ENCODE data around the gene TMEM185B. TPM values are rescaled to one million over a fixed set of nuclear protein-coding genes. Genes with fewer than 3 reads are reported as not detected.

TMEM185B gene
- total and polyA plus RNA-seq, 10 of the 15 experiments (the other 5 are each of a cell fraction or from before 2014, with no cell fraction given): 2.4 to 20.9 (median 14.5) TPM

DNA sequence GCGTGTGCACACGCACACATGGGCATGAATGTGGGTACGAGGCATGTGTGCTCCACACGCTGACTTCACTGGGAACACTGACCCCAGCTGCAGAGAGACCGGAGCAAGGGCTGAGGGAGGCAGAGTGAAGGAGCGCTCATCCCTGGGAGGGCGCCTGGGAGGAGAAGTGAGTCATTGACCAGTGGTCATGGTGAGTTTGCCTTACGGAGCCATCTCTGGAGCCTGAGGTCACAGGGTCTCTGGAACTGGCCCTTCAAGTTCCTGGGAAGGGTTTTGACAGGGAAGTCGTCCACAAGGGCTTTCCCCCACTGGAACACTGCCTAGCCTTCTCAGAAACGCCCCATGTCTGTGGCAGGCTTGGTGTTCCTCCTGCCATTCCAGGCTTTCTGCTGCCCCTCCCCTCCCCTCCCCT lies 14.3 kb upstream of the TMEM185B start:
- DNase-seq (ENCODE audit: low read depth, low spot score) (no peak), ATAC-seq (no peak), FAIRE-seq (no peak)
- ChIA-PET RAD21 (ENCODE audit: unreplicated experiment) (no interaction called here), CTCF (no interaction called here), SMC1A (ENCODE audit: uncharacterized antibody, unreplicated experiment) (no interaction called here), POLR2A (no interaction called here)
- H3K27ac ChIP-seq (ENCODE audit: control insufficient read depth, insufficient read depth): no peak overlapping the region
- H3K27me3 ChIP-seq (replicated peaks in 1 of 2; ENCODE audit: control insufficient read depth in 2 of 2, insufficient read depth in 2 of 2, low read length in 1 of 2): no peaks in the 10 kb centered on the region
- in situ Hi-C loops (cut with MboI) (no loop called here), intact Hi-C loops (cut with micrococcal nuclease; ENCODE audit: unreplicated experiment) (no loop called here)
- peaks cover 12% of the 10 kb centered on the region for H3K4me1 ChIP-seq (ENCODE audit: control insufficient read depth, insufficient read depth, low read length)
- no peaks in the 10 kb centered on the region for H3K9me3 ChIP-seq (replicated peaks; ENCODE audit: control insufficient read depth, insufficient read depth, low read length)
- no peak overlapping the region for H3K4me2 ChIP-seq (ENCODE audit: control insufficient read depth, insufficient read depth)
- no peak overlapping the region for H2AFZ ChIP-seq (ENCODE audit: control insufficient read depth, low read depth, low read length)
- no peak overlapping the region for H3K9ac ChIP-seq (ENCODE audit: control insufficient read depth, insufficient read depth, low read length)
- H4K20me1 ChIP-seq (ENCODE audit: control insufficient read depth, insufficient read depth): no peaks in the 10 kb centered on the region
- no TSS peak for BruUV-seq (replicated peaks)
- H3K36me3 ChIP-seq (ENCODE audit: control insufficient read depth in 2 of 2, insufficient read depth in 2 of 2, low read length in 1 of 2): no peaks in the 10 kb centered on the region
- TF ChIP-seq MXI1 (IDR thresholded peaks at IDR 0.05; ENCODE audit: low read depth, low read length) (no peak), ZSCAN29 (IDR thresholded peaks at IDR 0.05) (no peak), BCL11A (IDR thresholded peaks at IDR 0.05; ENCODE audit: low read depth, low read length) (no peak), PBX3 (IDR thresholded peaks at IDR 0.05; ENCODE audit: insufficient replicate concordance, low read depth, low read length) (no peak), ASH2L (IDR thresholded peaks at IDR 0.05; ENCODE audit: borderline replicate concordance, low read depth) (no peak), KDM1A (IDR thresholded peaks at IDR 0.05; ENCODE audit: borderline replicate concordance) (no peak), PAX5 (IDR thresholded peaks at IDR 0.05; ENCODE audit: borderline replicate concordance, low read depth, low read length) (no peak), GATAD2B (conservative IDR thresholded peaks at IDR 0.05; ENCODE audit: low read depth) (no peak), SMAD1 (IDR thresholded peaks at IDR 0.05; ENCODE audit: low read depth, partially characterized antibody) (no peak), STAT1 (conservative IDR thresholded peaks at IDR 0.05) (no peak), RAD21 (IDR thresholded peaks at IDR 0.05; ENCODE audit: insufficient read depth, low read depth, low read length) (no peak), SP1 (IDR thresholded peaks at IDR 0.05; ENCODE audit: low read depth, low read length) (no peak), PAX8 (IDR thresholded peaks at IDR 0.05) (no peak)
- TF ChIP-seq, protein P1, sequence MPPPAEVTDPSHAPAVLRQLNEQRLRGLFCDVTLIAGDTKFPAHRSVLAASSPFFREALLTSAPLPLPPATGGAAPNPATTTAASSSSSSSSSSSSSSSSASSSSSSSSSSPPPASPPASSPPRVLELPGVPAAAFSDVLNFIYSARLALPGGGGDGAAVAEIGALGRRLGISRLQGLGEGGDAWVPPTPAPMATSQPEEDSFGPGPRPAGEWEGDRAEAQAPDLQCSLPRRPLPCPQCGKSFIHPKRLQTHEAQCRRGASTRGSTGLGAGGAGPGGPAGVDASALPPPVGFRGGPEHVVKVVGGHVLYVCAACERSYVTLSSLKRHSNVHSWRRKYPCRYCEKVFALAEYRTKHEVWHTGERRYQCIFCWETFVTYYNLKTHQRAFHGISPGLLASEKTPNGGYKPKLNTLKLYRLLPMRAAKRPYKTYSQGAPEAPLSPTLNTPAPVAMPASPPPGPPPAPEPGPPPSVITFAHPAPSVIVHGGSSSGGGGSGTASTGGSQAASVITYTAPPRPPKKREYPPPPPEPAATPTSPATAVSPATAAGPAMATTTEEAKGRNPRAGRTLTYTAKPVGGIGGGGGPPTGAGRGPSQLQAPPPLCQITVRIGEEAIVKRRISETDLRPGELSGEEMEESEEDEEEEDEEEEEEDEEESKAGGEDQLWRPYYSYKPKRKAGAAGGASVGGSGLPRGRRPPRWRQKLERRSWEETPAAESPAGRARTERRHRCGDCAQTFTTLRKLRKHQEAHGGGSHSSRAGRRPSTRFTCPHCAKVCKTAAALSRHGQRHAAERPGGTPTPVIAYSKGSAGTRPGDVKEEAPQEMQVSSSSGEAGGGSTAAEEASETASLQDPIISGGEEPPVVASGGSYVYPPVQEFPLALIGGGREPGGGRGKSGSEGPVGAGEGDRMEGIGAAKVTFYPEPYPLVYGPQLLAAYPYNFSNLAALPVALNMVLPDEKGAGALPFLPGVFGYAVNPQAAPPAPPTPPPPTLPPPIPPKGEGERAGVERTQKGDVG (CRISPR knock-in tag; IDR thresholded peaks at IDR 0.05): no peak
- WGBS (ENCODE audit: insufficient coverage, insufficient replicate concordance, low lambda C conversion rate, missing lambda C conversion rate): 63% methylated on average over 10 of the region's 10 CpGs
- no peaks in the 10 kb centered on the region; the same call in 1 of the 2 replicates for H3K79me2 ChIP-seq (ENCODE audit: control insufficient read depth, insufficient read depth, low read length)
- no peak overlapping the region for H3K4me3 ChIP-seq

All from GM12878 (cell line).